Superior temporal gyrus (tissue), 1 donor: ENCODE results near the gene ANKS1A.

Experiments
- DNase-seq: peaks from one replicate; pipeline ENCODE4 v3.0.0-alpha.2; 2016; ENCODE audit errors: extremely low spot score

The ANKS1A gene

GRCh38 chr6:35038076-35038475 is 149.0 kb downstream of the ANKS1A start:
- DNase-seq: no peak

GRCh38 chr6:35040398-35040797 is 151.3 kb downstream of the ANKS1A start:
- no peak for DNase-seq

- DNase-seq: no peak
Measured at GRCh38 chr6:35041086-35041861, 152.2 kb downstream of the ANKS1A start.

DNA sequence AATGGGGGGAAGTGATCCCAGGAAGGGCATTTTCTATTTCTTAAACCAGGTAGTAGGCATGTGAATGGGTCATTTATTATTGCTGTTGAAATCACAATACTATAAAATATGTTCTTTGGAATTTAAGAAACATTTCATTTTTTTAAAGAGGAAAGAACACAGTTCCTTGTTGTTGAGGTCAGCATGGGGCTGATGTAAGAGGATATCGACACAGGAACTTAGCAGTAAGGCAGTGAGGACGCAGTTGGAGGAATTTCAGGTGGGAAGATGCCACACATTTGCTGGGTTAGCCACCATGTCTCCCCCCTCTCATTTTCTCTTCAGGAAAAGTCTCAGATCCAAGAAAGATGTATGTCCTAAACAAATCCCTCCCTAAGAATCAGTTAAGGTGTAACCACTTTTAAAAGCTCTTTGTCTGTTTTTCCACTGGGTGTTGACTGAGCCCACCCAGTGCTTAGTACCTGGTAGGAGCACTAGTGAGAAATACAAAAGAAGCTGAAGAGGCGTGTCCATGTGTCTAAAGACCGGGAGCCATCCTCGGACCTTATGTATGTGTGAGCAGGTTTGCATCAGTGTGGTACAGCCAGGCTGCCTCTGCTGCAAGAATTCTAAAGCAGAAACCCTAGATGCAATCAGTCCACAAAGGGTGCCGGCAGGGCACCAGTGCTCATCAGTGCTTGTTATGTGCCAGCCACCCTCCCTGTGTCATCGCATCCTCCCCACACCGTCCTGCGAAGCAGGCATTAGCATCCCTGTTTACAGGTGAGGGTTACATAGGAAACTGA is 153.2 kb downstream of the ANKS1A start:
- DNase-seq: no peak

- no peak for DNase-seq
Measured at GRCh38 chr6:35043381-35044130, 154.5 kb downstream of the ANKS1A start.

- peak; percentile 68 for DNase-seq
Measured at GRCh38 chr6:35044145-35044745, 155.2 kb downstream of the ANKS1A start.

DNA sequence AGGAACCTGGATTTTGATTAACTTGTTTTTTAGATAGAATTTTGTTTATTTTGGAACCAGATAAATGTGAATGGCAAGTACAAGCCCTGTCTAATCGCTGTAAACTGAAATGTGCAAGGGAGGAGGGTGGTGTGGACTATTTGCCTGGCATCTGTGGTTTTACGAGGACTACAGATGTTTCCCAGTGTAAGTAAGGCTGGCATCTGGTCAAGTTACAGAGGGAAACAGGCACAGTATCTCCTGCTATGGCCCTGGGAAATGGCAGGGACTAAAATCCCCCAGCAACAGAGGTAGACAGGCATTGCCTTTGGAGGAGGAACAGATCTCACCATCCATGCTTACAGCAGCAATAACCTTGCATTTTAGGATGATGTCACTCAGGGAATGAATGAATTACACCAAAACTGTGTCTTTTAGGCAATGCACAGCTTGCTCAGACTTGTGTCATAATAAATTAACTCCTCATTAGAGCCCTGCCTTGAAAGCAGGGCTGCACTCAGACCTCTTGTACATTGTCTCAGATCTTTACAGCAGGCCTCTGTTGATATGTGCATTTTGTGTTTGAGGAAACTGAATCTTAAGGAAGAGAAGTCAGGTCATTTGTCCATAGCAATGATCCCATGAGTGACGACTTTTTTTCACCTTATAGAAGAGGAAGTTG is 155.8 kb downstream of the ANKS1A start:
- DNase-seq: no peak

DNA sequence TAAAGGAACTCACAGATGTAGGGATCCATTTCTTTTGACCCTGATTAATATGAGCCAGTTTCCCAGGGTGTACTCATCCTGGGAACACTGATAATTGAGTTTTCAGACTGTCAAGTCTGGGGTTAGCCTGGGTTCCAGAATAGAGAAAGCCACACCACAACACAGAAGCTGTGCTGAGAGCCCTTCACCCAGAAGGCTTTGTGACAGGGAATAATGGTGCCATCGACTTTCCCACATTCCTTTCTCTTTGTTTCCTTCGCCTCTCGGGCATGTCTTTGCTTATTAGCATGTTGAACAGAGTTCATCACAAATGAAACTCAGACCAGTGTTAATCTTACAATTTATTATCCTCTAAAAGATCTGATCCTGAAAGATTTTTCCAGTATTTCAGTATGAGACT is 157.0 kb downstream of the ANKS1A start:
- DNase-seq: no peak

GRCh38 chr6:35046862-35047261 is 157.8 kb downstream of the ANKS1A start:
- peak; percentile 75 for DNase-seq

DNA sequence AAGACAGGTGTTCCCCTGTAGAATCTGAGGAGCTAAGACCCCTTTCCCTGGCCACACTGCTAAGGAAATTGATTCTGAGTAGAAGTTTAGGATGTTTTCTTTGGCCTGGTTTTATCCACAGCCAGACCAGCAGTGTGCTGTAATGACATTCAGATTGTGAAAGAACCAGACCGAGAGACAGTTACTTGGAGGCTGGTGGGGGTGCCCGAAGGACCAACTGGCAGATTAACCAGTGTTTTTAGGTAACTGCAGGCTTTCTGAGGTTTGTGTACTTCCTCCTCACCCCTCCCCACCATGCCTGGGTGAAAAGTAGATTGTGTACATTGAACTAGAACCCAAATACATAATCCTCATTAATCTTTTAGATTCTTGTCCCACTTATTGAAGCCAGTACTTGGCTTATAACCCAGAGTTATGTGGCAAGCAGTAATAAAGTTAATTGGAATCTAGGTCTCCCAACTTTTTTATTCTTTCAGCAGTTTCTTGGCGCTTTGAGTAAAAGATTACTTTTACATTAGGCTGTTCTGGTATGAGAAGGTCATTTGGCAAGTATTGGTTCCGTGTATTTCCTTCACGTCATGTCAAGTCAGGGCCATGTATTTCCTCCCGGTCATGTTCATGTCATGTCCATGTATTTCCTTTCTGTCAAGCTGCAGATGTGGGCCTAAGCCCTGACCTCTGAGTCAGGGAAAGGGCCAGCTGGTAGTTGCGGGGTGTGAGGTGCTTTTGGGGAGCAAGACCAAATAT is 158.4 kb downstream of the ANKS1A start:
- DNase-seq: peak; percentile 41

GRCh38 chr6:35048031-35048613 is 159.1 kb downstream of the ANKS1A start:
- peak; percentile 88 for DNase-seq

DNA sequence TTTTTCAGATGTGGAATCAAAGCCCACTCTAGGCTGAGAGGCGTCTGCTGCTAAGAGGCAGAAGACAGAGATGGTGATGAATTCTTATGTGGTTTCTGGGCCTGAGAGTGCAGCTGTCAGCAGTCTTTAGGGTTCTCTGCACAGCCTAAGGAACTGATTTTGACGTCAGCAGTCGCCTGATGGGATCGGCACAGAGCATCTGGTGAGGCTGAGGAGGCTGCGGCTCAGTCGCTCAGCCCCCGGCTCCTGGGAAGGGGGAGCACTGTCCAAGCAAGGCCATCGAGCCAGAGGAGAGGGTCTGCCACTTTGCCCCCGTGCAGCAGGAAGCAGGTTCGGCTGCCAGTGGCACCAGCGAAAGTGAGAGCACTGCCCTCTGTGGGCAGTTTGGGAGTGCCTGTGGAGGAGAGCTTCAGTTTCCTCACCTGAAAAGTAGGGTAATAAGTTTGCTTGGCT is 159.6 kb downstream of the ANKS1A start:
- DNase-seq: peak; percentile 84

GRCh38 chr6:35049156-35049735 is 160.2 kb downstream of the ANKS1A start:
- DNase-seq: no peak

DNA sequence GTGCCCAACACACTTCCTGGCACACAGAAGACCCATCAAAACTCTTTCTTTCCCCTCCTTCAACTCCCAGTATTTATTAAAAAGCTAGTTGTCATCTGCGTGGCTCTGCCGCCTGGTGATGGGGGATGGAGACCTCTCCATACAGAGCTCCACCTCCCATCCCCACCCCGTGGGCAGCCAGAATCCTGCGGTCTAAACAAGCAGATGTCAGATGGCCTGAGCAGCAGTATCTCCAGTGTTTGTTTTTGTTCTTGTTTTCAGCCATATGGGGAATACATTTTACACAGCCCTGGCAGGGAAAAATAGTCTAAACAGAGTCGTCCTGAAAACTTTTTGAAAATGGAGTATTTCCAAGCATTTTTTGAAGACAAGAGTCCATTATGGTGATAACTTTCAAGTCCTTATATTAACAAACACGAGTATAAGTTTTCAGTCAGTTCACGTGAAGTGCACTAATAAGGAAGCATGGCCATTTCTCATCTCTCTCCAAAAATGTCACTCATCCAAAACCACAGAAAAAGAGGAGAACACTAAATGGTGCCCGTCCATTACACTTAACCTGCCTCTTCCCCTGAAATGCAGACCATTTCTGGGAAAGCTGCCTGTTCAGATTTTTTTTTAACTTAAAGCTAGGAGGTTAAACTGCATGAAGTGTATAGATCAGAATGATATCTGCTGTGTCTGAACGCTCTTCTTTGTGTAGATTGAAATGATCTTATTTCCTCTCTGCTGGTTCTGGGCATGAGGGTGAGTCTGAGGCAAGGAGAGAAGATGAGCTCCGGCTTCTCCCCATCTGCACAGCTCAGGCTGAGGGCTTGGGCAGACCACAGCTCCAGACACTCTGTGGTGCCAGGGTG is 161.1 kb downstream of the ANKS1A start:
- DNase-seq: peak; percentile 83

DNA sequence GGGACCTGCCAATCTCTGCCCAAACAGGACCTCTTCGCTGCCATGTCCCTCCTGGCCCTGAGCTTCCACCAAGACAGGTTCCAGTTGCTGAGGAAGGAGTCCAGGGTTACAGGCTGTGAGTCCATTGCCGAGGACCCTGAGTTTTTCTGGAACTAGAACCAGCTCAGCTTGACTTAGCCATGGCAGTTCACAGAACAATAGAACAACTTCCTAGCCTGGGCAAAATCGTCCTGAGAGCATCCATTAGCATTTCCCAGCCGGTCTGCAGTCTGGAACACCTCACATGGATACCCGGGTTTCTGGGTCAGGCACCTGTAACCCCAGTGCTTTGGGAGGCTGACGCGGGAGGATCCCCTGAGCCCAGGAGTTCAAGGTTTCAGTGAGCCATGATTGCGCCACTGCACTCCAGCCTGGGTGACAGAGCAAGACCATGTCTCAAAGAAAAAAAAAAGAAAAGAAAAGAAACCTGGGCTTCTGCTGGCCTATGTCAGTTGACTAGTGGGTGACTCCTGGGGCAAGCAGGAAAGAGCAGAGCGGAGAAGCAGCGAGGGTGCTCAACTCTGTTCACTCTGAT is 161.8 kb downstream of the ANKS1A start:
- no peak for DNase-seq

GRCh38 chr6:35051396-35051795 is 162.3 kb downstream of the ANKS1A start:
- DNase-seq: no peak

GRCh38 chr6:35051997-35052583 is 163.0 kb downstream of the ANKS1A start:
- DNase-seq: no peak
